ENCODE results near the gene PDZD2.

Gene PDZD2

GRCh38 chr5:31823472-31823871 is 184.5 kb downstream of the PDZD2 start:
- TF ChIP-seq CTCF (IDR thresholded peaks at IDR 0.05; ENCODE audit: control insufficient read depth, insufficient read depth, low read depth, low read length, missing control alignments): no peak
- DNase-seq (ENCODE audit: low read depth): no peak
- H3K4me3 ChIP-seq (ENCODE audit: control insufficient read depth, low read depth, low read length): no peak overlapping the region

GRCh38 chr5:31824869-31825517 is 186.1 kb downstream of the PDZD2 start:
- no peak for DNase-seq (ENCODE audit: low read depth)
- H3K4me3 ChIP-seq (ENCODE audit: control insufficient read depth, low read depth, low read length): no peak overlapping the region
- TF ChIP-seq CTCF (IDR thresholded peaks at IDR 0.05; ENCODE audit: control insufficient read depth, insufficient read depth, low read depth, low read length, missing control alignments): no peak

- TF ChIP-seq CTCF (IDR thresholded peaks at IDR 0.05; ENCODE audit: control insufficient read depth, insufficient read depth, low read depth, low read length, missing control alignments): peak; percentile 67
- no peak overlapping the region for H3K4me3 ChIP-seq (ENCODE audit: control insufficient read depth, low read depth, low read length)
- DNase-seq (ENCODE audit: low read depth): peak; percentile 25
Measured at GRCh38 chr5:31825518-31826068, 186.7 kb downstream of the PDZD2 start.

- TF ChIP-seq CTCF (IDR thresholded peaks at IDR 0.05; ENCODE audit: control insufficient read depth, insufficient read depth, low read depth, low read length, missing control alignments): no peak
- DNase-seq (ENCODE audit: low read depth): no peak
- no peak overlapping the region for H3K4me3 ChIP-seq (ENCODE audit: control insufficient read depth, low read depth, low read length)
Measured at GRCh38 chr5:31827867-31828266, 188.9 kb downstream of the PDZD2 start.

GRCh38 chr5:31832966-31833365 is 194.0 kb downstream of the PDZD2 start:
- DNase-seq (ENCODE audit: low read depth): no peak
- H3K4me3 ChIP-seq (ENCODE audit: control insufficient read depth, low read depth, low read length): no peak overlapping the region
- no peak for TF ChIP-seq CTCF (IDR thresholded peaks at IDR 0.05; ENCODE audit: control insufficient read depth, insufficient read depth, low read depth, low read length, missing control alignments)

GRCh38 chr5:31833710-31834109 is 194.8 kb downstream of the PDZD2 start:
- no peak for TF ChIP-seq CTCF (IDR thresholded peaks at IDR 0.05; ENCODE audit: control insufficient read depth, insufficient read depth, low read depth, low read length, missing control alignments)
- no peak for DNase-seq (ENCODE audit: low read depth)
- no peak overlapping the region for H3K4me3 ChIP-seq (ENCODE audit: control insufficient read depth, low read depth, low read length)
